Neural progenitor cell (in vitro differentiated cells): Measurements from ENCODE around the gene FIBCD1.

Experiments used
- EZH2phosphoT487 ChIP-seq: fragments of 200-600 bp; sonication (generic); IDR thresholded peaks from 2 replicates; pipeline ENCODE4 v1.6.1; 2017; ENCODE audit warnings: antibody characterized with exemption
- TF ChIP-seq, protein P1 (sequence below): fragments of 200-600 bp; sonication (generic); IDR thresholded peaks from 2 replicates; pipeline ENCODE4 v1.5.1; 2017; ENCODE audit warnings: antibody characterized with exemption, mild to moderate bottlenecking

DNA sequence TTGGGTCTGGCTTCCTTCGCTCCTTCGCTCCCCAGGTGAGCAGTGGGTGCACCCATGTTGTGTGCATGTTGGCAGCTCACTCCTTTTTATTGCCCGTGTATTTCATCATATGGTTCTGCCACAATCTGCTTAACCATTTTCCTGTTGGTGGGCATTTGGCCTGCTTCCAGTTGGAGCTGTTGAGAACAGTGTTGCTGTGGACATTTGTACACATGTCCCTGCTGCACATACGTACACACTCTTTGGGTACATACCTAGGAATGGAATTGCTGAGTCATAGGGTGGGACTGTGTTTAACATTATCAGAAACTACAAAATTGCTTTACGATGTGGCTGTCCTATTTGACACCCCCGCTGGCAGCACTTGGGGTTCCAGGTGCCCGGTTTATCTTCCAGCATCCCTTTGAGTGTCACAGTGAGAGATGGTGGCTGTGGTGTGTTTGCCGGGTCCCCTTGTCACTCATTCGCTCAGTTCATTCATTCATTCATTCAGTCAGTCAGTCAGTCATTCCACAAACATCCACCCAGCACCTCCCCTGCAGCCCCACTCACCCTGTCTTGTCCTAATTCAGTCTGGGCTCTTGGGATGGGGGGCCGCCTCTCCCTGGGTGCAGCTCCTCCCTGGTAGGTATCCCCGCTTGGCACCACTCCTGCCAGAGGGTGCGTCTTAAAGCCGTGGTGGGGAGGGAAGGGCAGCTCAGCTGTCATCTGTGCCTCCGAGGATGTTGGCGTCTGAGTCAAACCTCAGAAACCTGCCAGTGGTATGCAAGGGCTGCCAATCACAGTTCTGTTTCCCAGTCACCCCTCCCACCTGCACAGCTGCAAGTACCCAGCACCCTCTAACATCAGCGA lies 7.9 kb upstream of the FIBCD1 start:
- TF ChIP-seq, protein P1, sequence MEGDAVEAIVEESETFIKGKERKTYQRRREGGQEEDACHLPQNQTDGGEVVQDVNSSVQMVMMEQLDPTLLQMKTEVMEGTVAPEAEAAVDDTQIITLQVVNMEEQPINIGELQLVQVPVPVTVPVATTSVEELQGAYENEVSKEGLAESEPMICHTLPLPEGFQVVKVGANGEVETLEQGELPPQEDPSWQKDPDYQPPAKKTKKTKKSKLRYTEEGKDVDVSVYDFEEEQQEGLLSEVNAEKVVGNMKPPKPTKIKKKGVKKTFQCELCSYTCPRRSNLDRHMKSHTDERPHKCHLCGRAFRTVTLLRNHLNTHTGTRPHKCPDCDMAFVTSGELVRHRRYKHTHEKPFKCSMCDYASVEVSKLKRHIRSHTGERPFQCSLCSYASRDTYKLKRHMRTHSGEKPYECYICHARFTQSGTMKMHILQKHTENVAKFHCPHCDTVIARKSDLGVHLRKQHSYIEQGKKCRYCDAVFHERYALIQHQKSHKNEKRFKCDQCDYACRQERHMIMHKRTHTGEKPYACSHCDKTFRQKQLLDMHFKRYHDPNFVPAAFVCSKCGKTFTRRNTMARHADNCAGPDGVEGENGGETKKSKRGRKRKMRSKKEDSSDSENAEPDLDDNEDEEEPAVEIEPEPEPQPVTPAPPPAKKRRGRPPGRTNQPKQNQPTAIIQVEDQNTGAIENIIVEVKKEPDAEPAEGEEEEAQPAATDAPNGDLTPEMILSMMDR, result no peak
- no peak for TF ChIP-seq EZH2phosphoT487
